Chondrocyte (in vitro differentiated cells): ENCODE data around the gene CAD. TPM values are rescaled to one million over a fixed set of nuclear protein-coding genes. Genes with fewer than 3 reads are reported as not detected.

Source experiments
- DNase-seq: peaks from one replicate; pipeline ENCODE4 v3.0.0; 2021; ENCODE audit warnings: mixed read lengths, low spot score
- H3K27ac Mint-ChIP-seq: one replicate; pipeline ENCODE4 v1.8.0; 2021; ENCODE audit warnings: mild to moderate bottlenecking, moderate library complexity, mixed read lengths; ENCODE audit not compliant: unreplicated experiment
- H3K27me3 Mint-ChIP-seq: 2 replicates; pipeline ENCODE4 v1.8.0; 2021; ENCODE audit warnings: low read depth, mixed read lengths
- H3K36me3 Mint-ChIP-seq: 2 replicates; pipeline ENCODE4 v1.8.0; 2021; ENCODE audit warnings: low read depth, mixed read lengths
- H3K4me1 Mint-ChIP-seq: 2 replicates; pipeline ENCODE4 v1.8.0; 2021; ENCODE audit warnings: low read depth, mild to moderate bottlenecking, mixed read lengths
- H3K4me3 Mint-ChIP-seq: one replicate; pipeline ENCODE4 v1.8.0; 2021; ENCODE audit warnings: mild to moderate bottlenecking, moderate library complexity, mixed read lengths; ENCODE audit not compliant: unreplicated experiment
- H3K9me3 Mint-ChIP-seq: 2 replicates; pipeline ENCODE4 v1.8.0; 2021; ENCODE audit warnings: low read depth, mixed read lengths
- total RNA-seq: library from RNA; stranded (reverse); gene quantifications from 3 replicates; pipeline ENCODE4 v1.2.1, GENCODE V29; 2021
- TF ChIP-seq, protein P1 (sequence below): fragments of 200-600 bp; sonication (generic); IDR thresholded peaks from 2 replicates; pipeline ENCODE4 v1.5.0; 2021; ENCODE audit warnings: antibody characterized with exemption, mild to moderate bottlenecking, moderate library complexity

CAD gene
- total RNA-seq, 1 donor from 2014 or later = 55.0 TPM

DNA sequence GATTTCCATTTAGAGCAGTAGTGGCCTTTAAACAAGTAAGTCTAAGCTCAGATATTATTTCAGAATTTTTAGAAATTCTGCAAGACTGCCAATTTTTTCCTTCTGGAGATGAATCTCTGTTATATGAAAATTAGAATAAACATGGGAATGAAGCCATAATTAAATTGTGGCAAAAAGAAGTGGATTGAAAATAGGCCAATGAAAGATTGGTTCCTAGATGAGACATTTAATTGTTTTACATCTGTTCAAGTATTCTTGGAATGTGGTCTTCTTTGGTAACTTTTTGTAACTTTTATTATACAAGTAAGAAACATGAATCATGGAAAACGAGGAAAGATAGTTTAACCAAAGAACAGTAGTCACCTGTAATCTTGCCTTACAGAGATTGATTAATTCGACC, 10.3 kb downstream of the CAD start:
- no peak overlapping the region for H3K27ac Mint-ChIP-seq
- H3K4me1 Mint-ChIP-seq = no peaks in the 10 kb centered on the region
- H3K4me3 Mint-ChIP-seq = no peak overlapping the region
- no peak for DNase-seq
- H3K27me3 Mint-ChIP-seq = no peaks in the 10 kb centered on the region
- peaks cover 41% of the 10 kb centered on the region for H3K36me3 Mint-ChIP-seq
- H3K9me3 Mint-ChIP-seq = no peaks in the 10 kb centered on the region
- TF ChIP-seq, protein P1, sequence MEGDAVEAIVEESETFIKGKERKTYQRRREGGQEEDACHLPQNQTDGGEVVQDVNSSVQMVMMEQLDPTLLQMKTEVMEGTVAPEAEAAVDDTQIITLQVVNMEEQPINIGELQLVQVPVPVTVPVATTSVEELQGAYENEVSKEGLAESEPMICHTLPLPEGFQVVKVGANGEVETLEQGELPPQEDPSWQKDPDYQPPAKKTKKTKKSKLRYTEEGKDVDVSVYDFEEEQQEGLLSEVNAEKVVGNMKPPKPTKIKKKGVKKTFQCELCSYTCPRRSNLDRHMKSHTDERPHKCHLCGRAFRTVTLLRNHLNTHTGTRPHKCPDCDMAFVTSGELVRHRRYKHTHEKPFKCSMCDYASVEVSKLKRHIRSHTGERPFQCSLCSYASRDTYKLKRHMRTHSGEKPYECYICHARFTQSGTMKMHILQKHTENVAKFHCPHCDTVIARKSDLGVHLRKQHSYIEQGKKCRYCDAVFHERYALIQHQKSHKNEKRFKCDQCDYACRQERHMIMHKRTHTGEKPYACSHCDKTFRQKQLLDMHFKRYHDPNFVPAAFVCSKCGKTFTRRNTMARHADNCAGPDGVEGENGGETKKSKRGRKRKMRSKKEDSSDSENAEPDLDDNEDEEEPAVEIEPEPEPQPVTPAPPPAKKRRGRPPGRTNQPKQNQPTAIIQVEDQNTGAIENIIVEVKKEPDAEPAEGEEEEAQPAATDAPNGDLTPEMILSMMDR = no peak

DNA sequence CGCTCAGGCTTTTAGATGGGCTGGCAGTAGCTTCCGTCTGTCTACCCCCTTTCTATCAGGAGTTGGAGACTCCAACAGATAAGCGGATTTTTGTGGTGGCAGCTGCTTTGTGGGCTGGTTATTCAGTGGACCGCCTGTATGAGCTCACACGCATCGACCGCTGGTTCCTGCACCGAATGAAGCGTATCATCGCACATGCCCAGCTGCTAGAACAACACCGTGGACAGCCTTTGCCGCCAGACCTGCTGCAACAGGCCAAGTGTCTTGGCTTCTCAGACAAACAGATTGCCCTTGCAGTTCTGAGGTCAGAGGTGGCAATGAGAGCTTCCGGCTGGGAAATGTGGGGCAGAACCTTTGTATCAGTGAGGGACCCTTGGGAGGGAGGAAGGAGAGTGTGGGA, 14.8 kb downstream of the CAD start:
- Mint-ChIP-seq H3K4me1 (no peaks in the 10 kb centered on the region), H3K9me3 (no peaks in the 10 kb centered on the region), H3K27ac (no peak overlapping the region), H3K36me3 (peaks cover 52% of the 10 kb centered on the region), H3K27me3 (no peaks in the 10 kb centered on the region), H3K4me3 (no peak overlapping the region)
- peak; percentile 65 for DNase-seq
- TF ChIP-seq, protein P1 = no peak

DNA sequence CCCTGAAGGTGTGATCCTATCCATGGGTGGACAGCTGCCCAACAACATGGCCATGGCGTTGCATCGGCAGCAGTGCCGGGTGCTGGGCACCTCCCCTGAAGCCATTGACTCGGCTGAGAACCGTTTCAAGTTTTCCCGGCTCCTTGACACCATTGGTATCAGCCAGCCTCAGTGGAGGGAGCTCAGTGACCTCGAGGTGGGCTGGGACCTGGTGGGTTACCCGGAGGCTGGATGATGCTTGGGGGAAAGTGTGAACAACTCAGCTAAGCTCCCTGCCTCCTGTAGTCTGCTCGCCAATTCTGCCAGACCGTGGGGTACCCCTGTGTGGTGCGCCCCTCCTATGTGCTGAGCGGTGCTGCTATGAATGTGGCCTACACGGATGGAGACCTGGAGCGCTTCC, 16.2 kb downstream of the CAD start:
- Mint-ChIP-seq H3K36me3 (peaks cover 56% of the 10 kb centered on the region), H3K4me1 (no peaks in the 10 kb centered on the region), H3K27me3 (no peaks in the 10 kb centered on the region), H3K9me3 (no peaks in the 10 kb centered on the region), H3K27ac (no peak overlapping the region), H3K4me3 (no peak overlapping the region)
- DNase-seq = no peak
- TF ChIP-seq, protein P1 = no peak

DNA sequence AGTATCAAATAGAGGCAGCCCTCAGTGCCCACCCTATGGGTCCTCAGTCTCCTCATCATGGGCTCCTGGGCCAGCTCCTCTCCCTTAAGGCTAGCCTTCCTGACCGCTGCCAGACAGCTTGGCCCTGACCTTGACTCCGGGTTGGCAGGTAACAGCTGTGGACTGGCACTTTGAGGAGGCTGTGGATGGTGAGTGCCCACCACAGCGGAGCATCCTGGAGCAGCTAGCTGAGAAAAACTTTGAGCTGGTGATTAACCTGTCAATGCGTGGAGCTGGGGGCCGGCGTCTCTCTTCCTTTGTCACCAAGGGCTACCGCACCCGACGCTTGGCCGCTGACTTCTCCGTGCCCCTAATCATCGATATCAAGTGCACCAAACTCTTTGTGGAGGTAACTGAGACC, 19.0 kb downstream of the CAD start:
- Mint-ChIP-seq H3K9me3 (no peaks in the 10 kb centered on the region), H3K27ac (no peak overlapping the region), H3K4me1 (no peaks in the 10 kb centered on the region), H3K4me3 (no peak overlapping the region), H3K36me3 (peaks cover 73% of the 10 kb centered on the region), H3K27me3 (no peaks in the 10 kb centered on the region)
- peak; percentile 49 for DNase-seq
- TF ChIP-seq, protein P1 = no peak

DNA sequence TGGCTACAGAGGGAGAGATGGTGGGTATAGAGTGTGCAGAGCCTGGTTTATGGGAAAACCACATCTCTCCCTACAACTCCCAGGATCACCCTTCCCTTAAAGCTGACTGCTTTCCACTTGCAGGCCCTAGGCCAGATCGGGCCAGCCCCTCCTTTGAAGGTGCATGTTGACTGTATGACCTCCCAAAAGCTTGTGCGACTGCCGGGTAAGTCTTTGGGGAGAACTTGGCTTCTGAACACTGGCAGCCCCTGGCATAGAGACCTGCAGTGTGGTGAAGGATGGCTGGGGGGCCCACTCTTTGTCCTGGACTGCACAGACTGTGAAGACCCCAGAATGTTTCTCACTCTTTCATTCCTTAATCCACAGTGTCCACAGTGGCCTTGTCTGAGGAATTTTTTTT, 19.5 kb downstream of the CAD start:
- Mint-ChIP-seq H3K9me3 (no peaks in the 10 kb centered on the region), H3K36me3 (peaks cover 73% of the 10 kb centered on the region), H3K4me3 (no peak overlapping the region)

More for the DNA sequence above, 19.5 kb downstream of the CAD start:
- no peaks in the 10 kb centered on the region for H3K27me3 Mint-ChIP-seq
- no peak overlapping the region for H3K27ac Mint-ChIP-seq
- DNase-seq = peak; percentile 57
- TF ChIP-seq, protein P1 = no peak
- H3K4me1 Mint-ChIP-seq = no peaks in the 10 kb centered on the region
